ENCODE data around the gene LTO1. TPM values are rescaled to one million over a fixed set of nuclear protein-coding genes. Genes with fewer than 3 reads are reported as not detected.

The LTO1 gene
- total and polyA plus RNA-seq, 2 of the 13 experiments (the other 11 are each of a cell fraction or from before 2014, with no cell fraction given) = 11.8 to 15.0 TPM

- peaks cover 38% of the 10 kb centered on the region for H3K4me1 ChIP-seq (ENCODE audit: insufficient read depth, low read length)
- no peak for DNase-seq (ENCODE audit: low spot score)
- no peak overlapping the region for H2AFZ ChIP-seq (ENCODE audit: low read length)
- no peak overlapping the region for H3K9ac ChIP-seq (ENCODE audit: insufficient read depth, low read depth, low read length)
- no peak overlapping the region for H3K27ac ChIP-seq (ENCODE audit: extremely low read length, insufficient read depth, low read length)
- FAIRE-seq = no peak
- in situ Hi-C loops (cut with HindIII; ENCODE audit: extremely low pct_ligation_motif_present, low pct_unique_long_range_greater_than_20kb) (no loop called here), intact Hi-C loops (cut with micrococcal nuclease; ENCODE audit: unreplicated experiment) (no loop called here)
- H3K36me3 ChIP-seq (replicated peaks in 1 of 2; ENCODE audit: control insufficient read depth in 1 of 2, insufficient read depth in 2 of 2, low read length in 2 of 2) = peaks cover 27 to 77% of the 10 kb centered on the region in 2 experiments
- peaks cover 14% of the 10 kb centered on the region for H3K79me2 ChIP-seq (ENCODE audit: insufficient read depth, low read length)
- no peaks in the 10 kb centered on the region for H3K9me3 ChIP-seq (ENCODE audit: low read length)
- no peak overlapping the region for H3K4me2 ChIP-seq (ENCODE audit: low read depth, low read length)
- peaks cover 26% of the 10 kb centered on the region for H4K20me1 ChIP-seq (ENCODE audit: insufficient read depth, low read length)
- no peak for ATAC-seq
- ChIA-PET POLR2A (interaction anchor here (1.7 to 1.8 kb wide), 2 partner anchors 8 to 18 kb away, joined by 6 to 10 read pairs; no protein-coding TSS in a partner anchor), CTCF (ENCODE audit: low intra/inter-chr PET ratio, low total read pairs) (no interaction called here)
- H3K27me3 ChIP-seq (ENCODE audit: control insufficient read depth in 1 of 2, insufficient read depth in 2 of 2, low read length in 2 of 2) = no peaks in the 10 kb centered on the region
- WGBS (ENCODE audit: low lambda C conversion rate) = 91% methylated on average over 7 of the region's 24 CpGs
- no TSS peak for BruUV-seq (replicated peaks)
- H3K4me3 ChIP-seq (replicated peaks in 1 of 3; ENCODE audit: insufficient read depth in 1 of 3, low read depth in 2 of 3, low read length in 3 of 3) = no peak overlapping the region
- no peak for TF ChIP-seq ZNF232 (CRISPR knock-in tag; IDR thresholded peaks at IDR 0.05; ENCODE audit: borderline replicate concordance)
- 0 out of 2 replicates have a peak, but pooled peaks have one; percentile 12 for TF ChIP-seq ZFP91 (CRISPR knock-in tag; IDR thresholded peaks at IDR 0.05; ENCODE audit: borderline replicate concordance)
- TF ChIP-seq ZKSCAN1 (IDR thresholded peaks at IDR 0.05; ENCODE audit: low read length) = no peak
- TF ChIP-seq ZNF790 (CRISPR knock-in tag; IDR thresholded peaks at IDR 0.05; ENCODE audit: borderline replicate concordance) = no peak
- no peak for TF ChIP-seq ATAD3A (CRISPR knock-in tag; IDR thresholded peaks at IDR 0.05)
- TF ChIP-seq KLF15 (CRISPR knock-in tag; IDR thresholded peaks at IDR 0.05; ENCODE audit: borderline replicate concordance) = 0 out of 2 replicates have a peak, but pooled peaks have one; percentile 27
- TF ChIP-seq CREM (IDR thresholded peaks at IDR 0.05) = no peak
- no peak for TF ChIP-seq CREM (CRISPR knock-in tag; IDR thresholded peaks at IDR 0.05)
- TF ChIP-seq RBFOX2 (IDR thresholded peaks at IDR 0.05; ENCODE audit: low read depth, low read length) = peak; percentile 71
- TF ChIP-seq CTCF (CRISPR knock-in tag; IDR thresholded peaks at IDR 0.05) = no peak
- TF ChIP-seq RNF219 (CRISPR knock-in tag; IDR thresholded peaks at IDR 0.05) = no peak
- no peak for TF ChIP-seq ZSCAN20 (CRISPR knock-in tag; IDR thresholded peaks at IDR 0.05; ENCODE audit: borderline replicate concordance)
- no peak for TF ChIP-seq FUBP1 (CRISPR knock-in tag; IDR thresholded peaks at IDR 0.05; ENCODE audit: borderline replicate concordance)
- TF ChIP-seq ZFX (CRISPR knock-in tag; IDR thresholded peaks at IDR 0.05; ENCODE audit: low read depth) = no peak
- no peak for TF ChIP-seq MATR3 (CRISPR knock-in tag; IDR thresholded peaks at IDR 0.05)
- peak; percentile 92 for TF ChIP-seq AGO2 (optimal IDR thresholded peaks at IDR 0.05; ENCODE audit: low read depth, low read length)
Observed at GRCh38 chr11:69650081-69650831, 24.9 kb downstream of the LTO1 start.

Data from HepG2 (cell line).